ENCODE measurements around the gene OR11A1.
"Not testable (repeated sequence)": the region's sequence is repeated elsewhere in the genome, so short reads cannot be mapped to it uniquely, and the experiment has no call there.

OR11A1 gene

DNA sequence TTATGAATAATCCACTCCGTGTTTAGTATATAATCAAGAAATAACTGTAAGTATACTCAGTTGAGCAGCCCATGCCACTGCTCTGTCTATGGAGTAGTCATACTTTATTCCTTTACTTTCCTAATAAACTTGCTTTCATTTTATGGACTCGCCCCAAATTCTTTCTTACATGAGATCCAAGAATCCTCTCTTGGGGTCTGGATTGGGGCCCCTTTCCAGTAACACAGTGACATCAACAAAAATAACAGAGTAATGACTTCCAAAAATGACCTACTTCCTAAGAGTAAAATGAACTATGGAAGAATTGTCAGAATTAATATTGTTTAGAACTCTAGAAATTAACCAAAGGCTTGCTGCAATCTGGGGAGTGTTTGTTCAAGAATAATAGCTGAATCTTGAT is 8.9 kb upstream of the OR11A1 start:
- no peak overlapping the region for H3K4me3 ChIP-seq (ENCODE audit: low read depth, low read length)
- no peak for DNase-seq (ENCODE audit: low read depth)
- TF ChIP-seq CTCF (IDR thresholded peaks at IDR 0.05; ENCODE audit: low read depth, low read length, missing control alignments) = no peak

DNA sequence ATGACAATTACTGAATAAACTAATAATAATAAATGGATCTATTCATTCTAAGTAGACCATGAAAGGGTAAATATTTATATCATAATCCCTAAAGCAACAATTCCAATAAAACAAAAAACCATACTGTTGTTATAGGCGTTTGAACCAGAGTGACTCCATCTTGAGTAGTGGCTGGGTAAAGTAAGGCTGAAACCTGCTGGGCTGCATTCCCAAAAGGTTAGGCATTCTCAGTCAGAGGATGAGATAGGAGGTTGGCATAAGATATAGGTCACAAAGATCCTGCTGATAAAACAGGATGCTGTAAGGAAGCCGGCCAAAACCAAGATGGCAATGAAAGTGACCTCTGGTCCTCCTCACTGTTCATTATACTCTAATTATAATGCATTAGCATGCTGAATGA is 8.4 kb upstream of the OR11A1 start:
- no peak for TF ChIP-seq CTCF (IDR thresholded peaks at IDR 0.05; ENCODE audit: low read depth, low read length, missing control alignments)
- DNase-seq (ENCODE audit: low read depth) = no peak
- H3K4me3 ChIP-seq (ENCODE audit: low read depth, low read length) = no peak overlapping the region

- no peak for TF ChIP-seq CTCF (IDR thresholded peaks at IDR 0.05; ENCODE audit: low read depth, low read length, missing control alignments)
- no peak overlapping the region for H3K4me3 ChIP-seq (ENCODE audit: low read depth, low read length)
- DNase-seq (ENCODE audit: low read depth) = no peak
Observed at GRCh38 chr6:29462022-29462421, 5.2 kb upstream of the OR11A1 start.

DNA sequence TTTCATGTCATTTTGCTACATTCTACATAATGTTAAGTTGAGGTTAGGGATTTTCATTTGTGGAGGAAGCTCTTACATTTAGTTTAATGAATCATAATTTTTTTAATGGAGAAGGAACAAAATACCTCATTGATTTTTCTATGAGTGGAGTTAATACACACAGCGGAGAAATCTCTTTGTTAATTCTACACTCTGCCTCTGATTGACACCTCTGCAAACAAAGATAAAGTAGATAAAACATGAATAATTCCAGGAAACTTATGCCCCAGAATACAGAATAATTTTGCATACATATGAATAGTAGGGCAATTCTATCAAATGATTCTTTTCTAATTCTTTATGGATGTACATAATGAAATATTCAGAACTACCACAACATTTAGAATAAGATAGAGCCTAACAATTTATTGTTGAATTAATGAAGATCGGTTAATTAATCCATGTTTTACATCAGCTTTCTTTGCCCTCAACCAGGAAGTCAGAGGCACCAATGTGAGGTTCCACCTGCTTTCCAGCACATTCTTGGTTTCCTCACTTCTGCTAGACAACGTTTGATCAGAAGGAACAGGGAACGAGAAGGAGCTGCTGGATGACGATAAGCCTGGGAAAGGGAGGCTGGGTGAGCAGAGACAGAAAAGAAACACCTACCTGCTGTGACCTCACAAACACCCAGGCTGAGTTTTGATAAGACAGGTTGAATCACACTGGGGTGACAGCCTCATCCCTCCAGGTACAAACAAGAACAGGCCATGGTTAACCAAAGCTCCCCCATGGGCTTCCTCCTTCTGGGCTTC is 4.3 kb upstream of the OR11A1 start:
- no peak for TF ChIP-seq CTCF (IDR thresholded peaks at IDR 0.05; ENCODE audit: low read depth, low read length, missing control alignments)
- H3K4me3 ChIP-seq (ENCODE audit: low read depth, low read length) = no peak overlapping the region
- no peak for DNase-seq (ENCODE audit: low read depth)

GRCh38 chr6:29451471-29452193 is 5.2 kb downstream of the OR11A1 start:
- TF ChIP-seq CTCF (IDR thresholded peaks at IDR 0.05; ENCODE audit: low read depth, low read length, missing control alignments) = no peak

DNA sequence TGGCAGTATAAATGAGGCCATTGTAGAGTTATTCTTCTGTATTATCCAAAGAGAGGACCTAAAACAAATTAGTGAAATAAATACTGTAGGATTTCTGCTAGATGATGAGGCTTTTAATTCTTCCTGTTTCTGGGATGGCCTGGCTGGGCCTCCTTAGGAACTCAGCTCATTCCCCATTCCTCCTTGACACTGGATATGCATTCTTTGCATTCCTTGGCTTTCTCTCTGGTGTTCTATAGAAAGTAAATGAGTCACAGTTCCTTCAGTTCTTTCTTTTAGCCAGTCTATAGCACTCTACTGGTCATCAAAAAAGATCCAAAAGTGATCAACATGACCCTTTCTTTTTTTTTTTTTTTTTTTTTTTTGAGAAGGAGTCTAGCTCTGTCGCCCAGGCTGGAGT is 9.2 kb downstream of the OR11A1 start:
- no peak overlapping the region for H3K4me3 ChIP-seq (ENCODE audit: low read depth, low read length)
- TF ChIP-seq CTCF (IDR thresholded peaks at IDR 0.05; ENCODE audit: low read depth, low read length, missing control alignments) = no peak
- DNase-seq (ENCODE audit: low read depth) = no peak

More at GRCh38 chr6:29451471-29452193, 5.2 kb downstream of the OR11A1 start:
- H3K4me3 ChIP-seq (ENCODE audit: low read depth, low read length) = no peak overlapping the region
- no peak for DNase-seq (ENCODE audit: low read depth)

- not testable (repeated sequence) for DNase-seq (ENCODE audit: low read depth)
Observed at GRCh38 chr6:29444031-29444430, 12.8 kb downstream of the OR11A1 start.

More at GRCh38 chr6:29444031-29444430, 12.8 kb downstream of the OR11A1 start:
- H3K4me3 ChIP-seq (ENCODE audit: low read depth, low read length) = not testable (repeated sequence)

All from GM12864 (cell line).